Erythroblast (primary cell): Measurements from ENCODE around the gene RBPJ.

Experiments used
- GATA1 ChIP-seq: IDR thresholded peaks from 2 replicates; pipeline ENCODE4 v1.6.1; 2011; ENCODE audit warnings: low read depth, mild to moderate bottlenecking, control low read depth, low read length, moderate library complexity
- POLR2A ChIP-seq: IDR thresholded peaks from 2 replicates; pipeline ENCODE4 v1.6.1; 2011; ENCODE audit warnings: mild to moderate bottlenecking, low read length

GRCh38 chr4:26273616-26273980, 47.2 kb upstream of the RBPJ start:
- TF ChIP-seq POLR2A (no peak), GATA1 (no peak)
